PFSK-1 (cell line): ENCODE data around the gene ADCK2.

ENCODE experiments used
- FOXP2 ChIP-seq: optimal IDR thresholded peaks from 2 replicates; pipeline ENCODE3; 2011; ENCODE audit warnings: borderline replicate concordance, control low read depth, inconsistent platforms; ENCODE audit not compliant: insufficient read depth; ENCODE audit errors: extremely low read length, extremely low read depth
- POLR2AphosphoS5 ChIP-seq: IDR thresholded peaks from 2 replicates; pipeline ENCODE4 v1.6.1; 2012; ENCODE audit warnings: low read depth, mild to moderate bottlenecking, control low read depth, low read length, moderate library complexity
- REST ChIP-seq, 2 experiments: IDR thresholded peaks; 2 replicates each; pipeline versions ENCODE4 v1.6.1 to v1.8.0; 2011 to 2012; ENCODE audit warnings: low read depth in 2 of 2, low read length in 2 of 2, control low read depth in 1 of 2, inconsistent platforms in 1 of 2, mild to moderate bottlenecking in 1 of 2, moderate library complexity in 1 of 2; ENCODE audit not compliant: insufficient read depth in 1 of 2
- SIN3A ChIP-seq: IDR thresholded peaks from 2 replicates; pipeline ENCODE4 v1.6.1; 2012; ENCODE audit warnings: mild to moderate bottlenecking, low read length, moderate library complexity, borderline replicate concordance; ENCODE audit not compliant: insufficient read depth
- TAF1 ChIP-seq: IDR thresholded peaks from 2 replicates; pipeline ENCODE4 v1.6.1; 2012; ENCODE audit warnings: low read length, control low read depth, borderline replicate concordance; ENCODE audit not compliant: insufficient read depth

Gene ADCK2

GRCh38 chr7:140694592-140694991 is 21.8 kb downstream of the ADCK2 start:
- TF ChIP-seq REST (IDR thresholded peaks at IDR 0.05; ENCODE audit: insufficient read depth in 1 of 2, low read depth in 2 of 2, low read length in 2 of 2) (no peak), FOXP2 (no peak), SIN3A (no peak), TAF1 (no peak), POLR2AphosphoS5 (no peak)

- TF ChIP-seq REST (IDR thresholded peaks at IDR 0.05; ENCODE audit: insufficient read depth in 1 of 2, low read depth in 2 of 2, low read length in 2 of 2) (no peak), TAF1 (no peak)
Measured at GRCh38 chr7:140695381-140695780, 22.6 kb downstream of the ADCK2 start.

- TF ChIP-seq FOXP2 (peak; percentile 49), TAF1 (peak; percentile 78; the same call in 1 of the 2 replicates), SIN3A (no peak; the same call in 1 of the 2 replicates), REST (IDR thresholded peaks at IDR 0.05; ENCODE audit: insufficient read depth in 1 of 2, low read depth in 2 of 2, low read length in 2 of 2) (peak in 1 of 2 experiments; percentile 37; a peak in 1 of 4 replicates), POLR2AphosphoS5 (no peak; the same call in 1 of the 2 replicates)
Measured at GRCh38 chr7:140696024-140696679, 23.4 kb downstream of the ADCK2 start.

- TF ChIP-seq POLR2AphosphoS5: peak; percentile 93
- peak; percentile 63; the same call in 1 of the 2 replicates for TF ChIP-seq SIN3A
- no peak for TF ChIP-seq FOXP2
- peak in 1 of 2 experiments; percentile 50; a peak in 2 of 4 replicates for TF ChIP-seq REST (IDR thresholded peaks at IDR 0.05; ENCODE audit: insufficient read depth in 1 of 2, low read depth in 2 of 2, low read length in 2 of 2)
- TF ChIP-seq TAF1: peak; percentile 57; the same call in 1 of the 2 replicates
Measured at GRCh38 chr7:140696680-140697446, 24.1 kb downstream of the ADCK2 start, which contains the start of gene NDUFB2. TSS of gene NDUFB2 (plus strand) at chr7:140696708. CDS start at chr7:140696745, 37 bp downstream.
